Astrocyte (in vitro differentiated cells and primary cell): ENCODE data around the gene PDCD10. TPM values are rescaled to one million over a fixed set of nuclear protein-coding genes. Genes with fewer than 3 reads are reported as not detected.

Source experiments
- DNase-seq: peaks from one replicate; pipeline ENCODE4 v3.0.0-alpha.2; 2010; ENCODE audit warnings: low read depth
- FAIRE-seq: peaks from 2 replicates; lab custom pipeline; 2011; peaks lifted over from hg19 to GRCh38; lab: Jason Lieb, UNC
- H2AFZ ChIP-seq: 2 replicates; pipeline ENCODE4 v1.6.0; 2012; ENCODE audit warnings: low read depth, low read length, inconsistent platforms
- H3K27ac ChIP-seq: 2 replicates; pipeline ENCODE4 v1.5.1; 2011; ENCODE audit warnings: low read depth, low read length, inconsistent platforms
- H3K27me3 ChIP-seq: 2 replicates; pipeline ENCODE4 v1.6.0; 2011; ENCODE audit warnings: low read length, inconsistent platforms; ENCODE audit not compliant: insufficient read depth
- H3K36me3 ChIP-seq: 2 replicates; pipeline ENCODE4 v1.5.1; 2011; ENCODE audit warnings: low read length, inconsistent platforms; ENCODE audit not compliant: insufficient read depth
- H3K4me1 ChIP-seq: 2 replicates; pipeline ENCODE4 v1.5.1; 2011; ENCODE audit warnings: low read length, inconsistent platforms; ENCODE audit not compliant: insufficient read depth
- H3K4me2 ChIP-seq: 2 replicates; pipeline ENCODE4 v1.6.0; 2012; ENCODE audit warnings: low read length, inconsistent platforms
- H3K4me3 ChIP-seq: 2 replicates; pipeline ENCODE4 v1.5.1; 2011; ENCODE audit warnings: low read depth, mild to moderate bottlenecking, low read length, inconsistent platforms; ENCODE audit not compliant: insufficient read depth
- H3K79me2 ChIP-seq: 2 replicates; pipeline ENCODE4 v1.6.0; 2012; ENCODE audit warnings: mild to moderate bottlenecking, low read length, inconsistent platforms; ENCODE audit not compliant: insufficient read depth
- H3K9ac ChIP-seq: 2 replicates; pipeline ENCODE4 v1.6.0; 2012; ENCODE audit warnings: mild to moderate bottlenecking, low read length, inconsistent platforms
- H3K9me3 ChIP-seq: 2 replicates; pipeline ENCODE4 v1.5.1; 2012; ENCODE audit warnings: low read depth, mild to moderate bottlenecking, low read length, inconsistent platforms; ENCODE audit not compliant: insufficient read depth
- H4K20me1 ChIP-seq: 2 replicates; pipeline ENCODE4 v1.6.0; 2012; ENCODE audit warnings: low read length, inconsistent platforms; ENCODE audit not compliant: insufficient read depth
- H3K27ac Mint-ChIP-seq: one replicate; pipeline ENCODE4 v1.8.0; 2021; ENCODE audit warnings: mild to moderate bottlenecking, mixed read lengths; ENCODE audit not compliant: unreplicated experiment
- H3K27me3 Mint-ChIP-seq: one replicate; pipeline ENCODE4 v1.8.0; 2021; ENCODE audit warnings: low read depth, mixed read lengths; ENCODE audit not compliant: unreplicated experiment
- H3K36me3 Mint-ChIP-seq: one replicate; pipeline ENCODE4 v1.8.0; 2021; ENCODE audit warnings: low read depth, mixed read lengths; ENCODE audit not compliant: unreplicated experiment
- H3K4me1 Mint-ChIP-seq: one replicate; pipeline ENCODE4 v1.8.0; 2021; ENCODE audit warnings: low read depth, mixed read lengths; ENCODE audit not compliant: unreplicated experiment
- H3K4me3 Mint-ChIP-seq: one replicate; pipeline ENCODE4 v1.8.0; 2021; ENCODE audit warnings: mild to moderate bottlenecking, moderate library complexity, mixed read lengths; ENCODE audit not compliant: unreplicated experiment
- H3K9me3 Mint-ChIP-seq: one replicate; pipeline ENCODE4 v1.8.0; 2021; ENCODE audit warnings: mild to moderate bottlenecking, mixed read lengths; ENCODE audit not compliant: unreplicated experiment
- EZH2 ChIP-seq: IDR thresholded peaks from 2 replicates; pipeline ENCODE4 v1.6.1; 2012; ENCODE audit warnings: mild to moderate bottlenecking, low read length, inconsistent platforms; ENCODE audit not compliant: insufficient read depth
- total RNA-seq: library from RNA; stranded (reverse); gene quantifications from 2 replicates; pipeline ENCODE4 v1.2.1, GENCODE V29; 2021
- TF ChIP-seq, protein P1 (sequence below): IDR thresholded peaks from 2 replicates; pipeline ENCODE4 v1.5.1; 2011; ENCODE audit warnings: low read depth, mild to moderate bottlenecking, inconsistent platforms, low read length, moderate library complexity; ENCODE audit not compliant: insufficient read depth

The PDCD10 gene
- total RNA-seq, 1 donor from 2014 or later = 66.9 TPM

DNA sequence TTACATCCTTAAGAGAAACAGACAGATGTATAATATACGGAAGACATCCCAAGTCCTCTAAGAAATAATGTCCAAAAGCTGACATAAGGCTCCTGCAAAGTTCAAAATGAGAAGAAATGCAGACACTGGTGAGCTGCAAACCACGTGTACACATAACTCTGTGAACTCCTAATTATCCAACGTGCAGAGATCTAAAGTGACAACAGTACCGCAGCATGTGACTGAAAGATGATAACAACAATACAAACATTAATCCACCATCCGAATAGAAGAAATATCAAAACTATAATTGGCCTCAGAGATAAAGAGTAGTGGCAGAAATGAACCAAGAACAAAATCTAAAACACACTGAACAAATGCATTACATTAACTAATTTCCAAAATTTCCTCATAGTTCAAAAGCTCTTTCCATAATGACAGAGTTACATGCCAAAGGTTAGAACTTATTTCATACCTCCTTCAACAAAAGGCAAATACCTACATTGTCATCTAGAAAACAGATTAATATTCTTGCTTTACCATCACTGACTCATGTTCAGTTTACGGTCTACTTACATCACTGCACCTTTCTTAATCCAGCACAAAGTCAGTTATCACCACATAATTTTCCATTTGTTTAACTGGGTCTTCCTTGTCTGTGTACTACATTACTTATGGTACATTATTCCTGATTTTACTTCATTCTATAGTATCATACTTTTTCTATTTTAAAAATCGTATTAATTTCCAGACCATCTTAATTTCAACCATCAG lies 2.2 kb downstream of the PDCD10 start:
- H2AFZ ChIP-seq = no peak overlapping the region
- H4K20me1 ChIP-seq = peaks cover 58% of the 10 kb centered on the region
- Mint-ChIP-seq H3K27ac (peak overlapping the region; percentile 27), H3K27me3 (no peaks in the 10 kb centered on the region), H3K9me3 (no peaks in the 10 kb centered on the region), H3K4me3 (no peak overlapping the region), H3K4me1 (peaks cover 33% of the 10 kb centered on the region), H3K36me3 (no peaks in the 10 kb centered on the region)
- H3K4me2 ChIP-seq = peak overlapping the region; percentile 31
- TF ChIP-seq, protein P1, sequence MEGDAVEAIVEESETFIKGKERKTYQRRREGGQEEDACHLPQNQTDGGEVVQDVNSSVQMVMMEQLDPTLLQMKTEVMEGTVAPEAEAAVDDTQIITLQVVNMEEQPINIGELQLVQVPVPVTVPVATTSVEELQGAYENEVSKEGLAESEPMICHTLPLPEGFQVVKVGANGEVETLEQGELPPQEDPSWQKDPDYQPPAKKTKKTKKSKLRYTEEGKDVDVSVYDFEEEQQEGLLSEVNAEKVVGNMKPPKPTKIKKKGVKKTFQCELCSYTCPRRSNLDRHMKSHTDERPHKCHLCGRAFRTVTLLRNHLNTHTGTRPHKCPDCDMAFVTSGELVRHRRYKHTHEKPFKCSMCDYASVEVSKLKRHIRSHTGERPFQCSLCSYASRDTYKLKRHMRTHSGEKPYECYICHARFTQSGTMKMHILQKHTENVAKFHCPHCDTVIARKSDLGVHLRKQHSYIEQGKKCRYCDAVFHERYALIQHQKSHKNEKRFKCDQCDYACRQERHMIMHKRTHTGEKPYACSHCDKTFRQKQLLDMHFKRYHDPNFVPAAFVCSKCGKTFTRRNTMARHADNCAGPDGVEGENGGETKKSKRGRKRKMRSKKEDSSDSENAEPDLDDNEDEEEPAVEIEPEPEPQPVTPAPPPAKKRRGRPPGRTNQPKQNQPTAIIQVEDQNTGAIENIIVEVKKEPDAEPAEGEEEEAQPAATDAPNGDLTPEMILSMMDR = no peak
- TF ChIP-seq EZH2 = no peak
- H3K4me3 ChIP-seq = no peak overlapping the region
- no peaks in the 10 kb centered on the region for H3K36me3 ChIP-seq
- H3K9ac ChIP-seq = no peak overlapping the region
- no peaks in the 10 kb centered on the region for H3K9me3 ChIP-seq
- no peaks in the 10 kb centered on the region for H3K27me3 ChIP-seq
- peaks cover 73% of the 10 kb centered on the region for H3K79me2 ChIP-seq
- H3K4me1 ChIP-seq = peaks cover 14% of the 10 kb centered on the region
- H3K27ac ChIP-seq = no peak overlapping the region
- FAIRE-seq (no peak), DNase-seq (no peak)

DNA sequence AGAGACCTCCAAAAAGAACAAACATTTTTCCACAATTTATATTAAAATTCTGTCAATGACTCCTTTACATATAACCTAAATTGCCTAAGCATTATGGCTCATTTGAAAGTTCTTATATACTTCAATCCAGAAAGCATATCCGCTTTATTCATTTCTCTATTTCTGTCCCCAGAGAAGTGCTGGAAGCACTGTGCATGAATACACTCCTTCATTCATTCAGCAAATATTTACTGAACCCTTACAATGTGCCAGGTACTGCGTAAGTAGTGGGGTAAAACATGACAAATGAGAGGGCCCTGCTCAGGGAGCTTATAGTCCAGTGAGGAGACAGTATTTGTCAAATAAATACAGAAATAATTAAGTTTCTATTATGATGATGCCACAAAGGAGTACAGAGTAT lies 3.3 kb downstream of the PDCD10 start:
- Histone ChIP-seq H3K4me1 (peaks cover 14% of the 10 kb centered on the region), H4K20me1 (peaks cover 69% of the 10 kb centered on the region), H3K9ac (no peak overlapping the region), H2AFZ (no peak overlapping the region), H3K4me3 (no peak overlapping the region), H3K79me2 (peaks cover 83% of the 10 kb centered on the region), H3K36me3 (no peaks in the 10 kb centered on the region), H3K4me2 (no peak overlapping the region), H3K27me3 (no peaks in the 10 kb centered on the region), H3K27ac (no peak overlapping the region), H3K9me3 (no peaks in the 10 kb centered on the region)
- Mint-ChIP-seq H3K27me3 (no peaks in the 10 kb centered on the region), H3K9me3 (no peaks in the 10 kb centered on the region), H3K4me1 (peaks cover 34% of the 10 kb centered on the region), H3K36me3 (no peaks in the 10 kb centered on the region), H3K4me3 (no peak overlapping the region), H3K27ac (no peak overlapping the region)
- TF ChIP-seq EZH2 = no peak
- TF ChIP-seq, protein P1 = no peak
- DNase-seq = no peak
- FAIRE-seq = no peak

DNA sequence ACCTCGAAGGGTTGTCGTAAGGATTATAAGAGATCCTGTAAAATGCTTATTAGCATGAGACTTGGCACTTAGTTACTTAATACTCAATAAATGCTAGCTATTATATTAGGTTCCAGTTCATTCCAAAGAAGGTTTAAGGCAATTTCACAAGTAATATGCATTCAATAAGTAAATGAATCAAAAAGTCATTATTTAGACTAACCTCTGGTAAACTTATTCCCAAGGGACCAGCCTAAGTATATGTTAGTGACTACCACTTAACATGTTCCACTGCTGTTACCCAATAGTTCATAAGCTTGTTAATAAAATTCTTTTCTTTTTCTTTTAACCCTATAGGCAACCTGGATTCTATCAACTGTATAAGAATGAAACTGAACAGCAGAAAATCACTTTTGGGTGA lies 5.1 kb downstream of the PDCD10 start:
- TF ChIP-seq EZH2 = no peak
- TF ChIP-seq, protein P1 = no peak
- FAIRE-seq = no peak
- no peaks in the 10 kb centered on the region for H3K9me3 ChIP-seq
- no peak overlapping the region for H3K9ac ChIP-seq
- no peak for DNase-seq
- H3K27me3 Mint-ChIP-seq = no peaks in the 10 kb centered on the region
- H3K36me3 ChIP-seq = no peaks in the 10 kb centered on the region
- peaks cover 37% of the 10 kb centered on the region for H3K4me1 Mint-ChIP-seq
- no peak overlapping the region for H3K4me3 ChIP-seq
- H2AFZ ChIP-seq = no peak overlapping the region
- no peak overlapping the region for H3K27ac ChIP-seq
- H4K20me1 ChIP-seq = peaks cover 85% of the 10 kb centered on the region
- H3K79me2 ChIP-seq = peaks cover 98% of the 10 kb centered on the region
- peak overlapping the region; percentile 80 for H3K27ac Mint-ChIP-seq
- H3K4me3 Mint-ChIP-seq = no peak overlapping the region
- H3K9me3 Mint-ChIP-seq = no peaks in the 10 kb centered on the region
- H3K36me3 Mint-ChIP-seq = no peaks in the 10 kb centered on the region
- no peak overlapping the region for H3K4me2 ChIP-seq
- no peaks in the 10 kb centered on the region for H3K27me3 ChIP-seq
- H3K4me1 ChIP-seq = peaks cover 9% of the 10 kb centered on the region
